H9 (cell line): ENCODE data around the gene DUS2. TPM values are rescaled to one million over a fixed set of nuclear protein-coding genes. Genes with fewer than 3 reads are reported as not detected.

ENCODE experiments used
- DNase-seq: peaks from one replicate; pipeline ENCODE4 v3.0.0-alpha.2; 2017
- H2AFZ ChIP-seq: one replicate; pipeline ENCODE4 v1.6.1; 2013; ENCODE audit warnings: mild to moderate bottlenecking, low read length, control low read depth, moderate library complexity
- H2AK5ac ChIP-seq: 2 replicates; pipeline ENCODE4 v1.6.1; 2013; ENCODE audit warnings: low read length, control low read depth, mixed read lengths; ENCODE audit not compliant: insufficient read length
- H2BK120ac ChIP-seq: one replicate; pipeline ENCODE4 v1.6.1; 2013; ENCODE audit warnings: low read depth, mild to moderate bottlenecking, low read length, control low read depth, inconsistent platforms; ENCODE audit not compliant: poor library complexity, severe bottlenecking
- H2BK12ac ChIP-seq: 2 replicates; pipeline ENCODE4 v1.6.1; 2013; ENCODE audit warnings: low read length, control low read depth, mixed read lengths, low read depth; ENCODE audit not compliant: insufficient read length
- H2BK15ac ChIP-seq: 2 replicates; pipeline ENCODE4 v1.6.1; 2013; ENCODE audit warnings: low read depth, low read length, control low read depth
- H2BK20ac ChIP-seq: one replicate; pipeline ENCODE4 v1.6.1; 2013; ENCODE audit warnings: low read depth, mild to moderate bottlenecking, low read length, control low read depth, inconsistent platforms; ENCODE audit not compliant: poor library complexity, severe bottlenecking
- H2BK5ac ChIP-seq: 2 replicates; pipeline ENCODE4 v1.6.1; 2013; ENCODE audit warnings: low read length, control low read depth, mixed read lengths; ENCODE audit not compliant: insufficient read length
- H3K14ac ChIP-seq: 2 replicates; pipeline ENCODE4 v1.6.1; 2013; ENCODE audit warnings: low read length, control low read depth; ENCODE audit not compliant: insufficient read depth
- H3K18ac ChIP-seq: 2 replicates; pipeline ENCODE4 v1.6.1; 2013; ENCODE audit warnings: low read depth, mild to moderate bottlenecking, mixed read lengths, low read length, control low read depth; ENCODE audit not compliant: insufficient read length
- H3K23ac ChIP-seq: 2 replicates; pipeline ENCODE4 v1.6.1; 2013; ENCODE audit warnings: low read length, control low read depth, mixed read lengths, low read depth; ENCODE audit not compliant: insufficient read length
- H3K23me2 ChIP-seq: 2 replicates; pipeline ENCODE4 v1.6.1; 2013; ENCODE audit warnings: low read depth, mild to moderate bottlenecking, mixed read lengths, low read length, control low read depth; ENCODE audit not compliant: insufficient read length, poor library complexity, severe bottlenecking
- H3K27ac ChIP-seq: 2 replicates; pipeline ENCODE4 v1.5.1; 2013; ENCODE audit warnings: low read length, control low read depth, mixed read lengths, low read depth; ENCODE audit not compliant: insufficient read length
- H3K27me3 ChIP-seq: 2 replicates; pipeline ENCODE4 v1.6.1; 2013; ENCODE audit warnings: low read length, control low read depth, inconsistent platforms; ENCODE audit not compliant: insufficient read depth
- H3K4ac ChIP-seq: 2 replicates; pipeline ENCODE4 v1.6.1; 2013; ENCODE audit warnings: low read depth, mild to moderate bottlenecking, control low read depth, inconsistent platforms, low read length, moderate library complexity
- H3K4me1 ChIP-seq: 2 replicates; pipeline ENCODE4 v1.6.1; 2013; ENCODE audit warnings: low read length, control low read depth, inconsistent platforms; ENCODE audit not compliant: insufficient read depth
- H3K4me2 ChIP-seq: 2 replicates; pipeline ENCODE4 v1.6.1; 2013; ENCODE audit warnings: low read length, control low read depth, mixed read lengths; ENCODE audit not compliant: insufficient read length, insufficient read depth
- H3K56ac ChIP-seq: 2 replicates; pipeline ENCODE4 v1.6.1; 2013; ENCODE audit warnings: low read depth, mild to moderate bottlenecking, mixed read lengths, low read length, control low read depth; ENCODE audit not compliant: insufficient read length
- H3K79me1 ChIP-seq: 2 replicates; pipeline ENCODE4 v1.6.1; 2013; ENCODE audit warnings: low read depth, mild to moderate bottlenecking, moderate library complexity, low read length, control low read depth, inconsistent platforms; ENCODE audit not compliant: insufficient read depth, poor library complexity, severe bottlenecking
- H3K79me2 ChIP-seq: 2 replicates; pipeline ENCODE4 v1.6.1; 2013; ENCODE audit warnings: low read length, control low read depth, inconsistent platforms; ENCODE audit not compliant: insufficient read depth
- H3K9ac ChIP-seq: 2 replicates; pipeline ENCODE4 v1.6.1; 2013; ENCODE audit warnings: low read length, control low read depth, mixed read lengths; ENCODE audit not compliant: insufficient read length; ENCODE audit errors: extremely low read depth
- H3K9me3 ChIP-seq: one replicate; pipeline ENCODE4 v1.6.1; 2013; ENCODE audit warnings: low read depth, low read length, inconsistent platforms; ENCODE audit not compliant: control insufficient read depth
- H3T11ph ChIP-seq: one replicate; pipeline ENCODE4 v1.6.1; 2013; ENCODE audit warnings: mild to moderate bottlenecking, low read length, control low read depth, inconsistent platforms
- H4K20me1 ChIP-seq: one replicate; pipeline ENCODE4 v1.6.1; 2013; ENCODE audit not compliant: control insufficient read depth, insufficient read length, insufficient read depth
- H4K5ac ChIP-seq: 2 replicates; pipeline ENCODE4 v1.6.1; 2013; ENCODE audit warnings: low read depth, mild to moderate bottlenecking, mixed read lengths, low read length, control low read depth; ENCODE audit not compliant: insufficient read length
- H4K8ac ChIP-seq: replicated peaks from 2 replicates; pipeline ENCODE4 v1.6.1; 2013; ENCODE audit warnings: low read length, control low read depth, mixed read lengths, low read depth; ENCODE audit not compliant: insufficient read length
- H4K91ac ChIP-seq: 2 replicates; pipeline ENCODE4 v1.6.1; 2013; ENCODE audit warnings: low read depth, mild to moderate bottlenecking, moderate library complexity, mixed read lengths, low read length, control low read depth; ENCODE audit not compliant: insufficient read length
- H3K27ac Mint-ChIP-seq, 3 experiments: 2 replicates in 2 of 3; 3 replicates in 1 of 3; pipeline ENCODE4 v1.8.0; 2020 to 2021; ENCODE audit warnings: mixed read lengths in 3 of 3, mild to moderate bottlenecking in 1 of 3, moderate library complexity in 1 of 3
- H3K27me3 Mint-ChIP-seq: 2 replicates; pipeline ENCODE4 v1.8.0; 2021; ENCODE audit warnings: low read depth, mild to moderate bottlenecking, moderate library complexity, mixed read lengths
- H3K36me3 Mint-ChIP-seq, 3 experiments: 2 replicates in 2 of 3; 3 replicates in 1 of 3; pipeline ENCODE4 v1.8.0; 2020 to 2021; ENCODE audit warnings: low read depth in 3 of 3, mixed read lengths in 3 of 3; ENCODE audit not compliant: insufficient read depth in 1 of 3
- H3K4me1 Mint-ChIP-seq, 2 experiments: 2 replicates each; pipeline ENCODE4 v1.8.0; 2020; ENCODE audit warnings: mixed read lengths in 2 of 2
- H3K4me3 Mint-ChIP-seq, 2 experiments: 2 replicates in 1 of 2; 3 replicates in 1 of 2; pipeline ENCODE4 v1.8.0; 2020 to 2021; ENCODE audit warnings: mild to moderate bottlenecking in 2 of 2, mixed read lengths in 2 of 2, moderate library complexity in 1 of 2
- H3K9me3 Mint-ChIP-seq, 2 experiments: 2 replicates in 1 of 2; 3 replicates in 1 of 2; pipeline ENCODE4 v1.8.0; 2020; ENCODE audit warnings: mild to moderate bottlenecking in 2 of 2, mixed read lengths in 2 of 2, moderate library complexity in 1 of 2
- WGBS: extraction: QIAGEN DNeasy Blood & Tissue Kit; methylation state at CpG from one replicate; pipeline ENCODE4 v1.1.7; 2013; ENCODE audit warnings: missing lambda C conversion rate, low lambda C conversion rate, mixed read lengths; ENCODE audit not compliant: insufficient read length; ENCODE audit errors: extremely low coverage; 5-methylcytosine and 5-hydroxymethylcytosine counted together
- total RNA-seq: library from RNA; stranded (reverse); gene quantifications from 2 replicates; pipeline ENCODE4 v1.2.1, GENCODE V29; 2021
- TF ChIP-seq, protein P1 (sequence below): fragments of 200-600 bp; sonication (generic); conservative IDR thresholded peaks from 3 replicates; pipeline ENCODE4 v1.8.0; 2021; ENCODE audit warnings: antibody characterized with exemption, mild to moderate bottlenecking

Gene DUS2
- total RNA-seq, 1 experiment from 2014 or later: 28.5 TPM

- Histone ChIP-seq H4K20me1 (no peaks in the 10 kb centered on the region), H2BK120ac (no peak overlapping the region), H3K14ac (no peak overlapping the region), H3K56ac (no peak overlapping the region), H3K4me2 (no peak overlapping the region), H3K27ac (no peak overlapping the region), H3K23me2 (no peaks in the 10 kb centered on the region), H3K27me3 (no peaks in the 10 kb centered on the region), H4K5ac (no peak overlapping the region), H3K9me3 (no peaks in the 10 kb centered on the region), H3K23ac (no peak overlapping the region), H2AK5ac (no peak overlapping the region), H3K9ac (no peak overlapping the region), H2BK5ac (no peak overlapping the region), H3K4ac (no peak overlapping the region), H2AFZ (no peak overlapping the region), H4K91ac (no peak overlapping the region), H3T11ph (no peak overlapping the region), H3K79me2 (no peaks in the 10 kb centered on the region), H2BK20ac (no peak overlapping the region), H3K18ac (no peak overlapping the region), H2BK15ac (no peak overlapping the region), H3K79me1 (no peaks in the 10 kb centered on the region), H3K4me1 (no peaks in the 10 kb centered on the region), H4K8ac (no peak overlapping the region), H2BK12ac (no peak overlapping the region)
- no peak for DNase-seq
- H3K27me3 Mint-ChIP-seq: peaks cover 26% of the 10 kb centered on the region
- 0 out of 4 replicates have a peak, but pooled peaks cover 0 to 2% of the 10 kb centered on the region in 2 experiments for H3K4me1 Mint-ChIP-seq
- no CpG with 5 or more reads among the region's 8 CpGs for WGBS
- H3K36me3 Mint-ChIP-seq: no peaks in the 10 kb centered on the region; a peak in 1 of 7 replicates
- TF ChIP-seq, protein P1, sequence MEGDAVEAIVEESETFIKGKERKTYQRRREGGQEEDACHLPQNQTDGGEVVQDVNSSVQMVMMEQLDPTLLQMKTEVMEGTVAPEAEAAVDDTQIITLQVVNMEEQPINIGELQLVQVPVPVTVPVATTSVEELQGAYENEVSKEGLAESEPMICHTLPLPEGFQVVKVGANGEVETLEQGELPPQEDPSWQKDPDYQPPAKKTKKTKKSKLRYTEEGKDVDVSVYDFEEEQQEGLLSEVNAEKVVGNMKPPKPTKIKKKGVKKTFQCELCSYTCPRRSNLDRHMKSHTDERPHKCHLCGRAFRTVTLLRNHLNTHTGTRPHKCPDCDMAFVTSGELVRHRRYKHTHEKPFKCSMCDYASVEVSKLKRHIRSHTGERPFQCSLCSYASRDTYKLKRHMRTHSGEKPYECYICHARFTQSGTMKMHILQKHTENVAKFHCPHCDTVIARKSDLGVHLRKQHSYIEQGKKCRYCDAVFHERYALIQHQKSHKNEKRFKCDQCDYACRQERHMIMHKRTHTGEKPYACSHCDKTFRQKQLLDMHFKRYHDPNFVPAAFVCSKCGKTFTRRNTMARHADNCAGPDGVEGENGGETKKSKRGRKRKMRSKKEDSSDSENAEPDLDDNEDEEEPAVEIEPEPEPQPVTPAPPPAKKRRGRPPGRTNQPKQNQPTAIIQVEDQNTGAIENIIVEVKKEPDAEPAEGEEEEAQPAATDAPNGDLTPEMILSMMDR: no peak
- 0 out of 7 replicates have a peak overlapping the region, but pooled peaks of 1 of the 3 experiments have one; percentile 52 for H3K27ac Mint-ChIP-seq
- H3K9me3 Mint-ChIP-seq: no peaks in the 10 kb centered on the region
- no peak overlapping the region; a peak in 1 of 5 replicates for H3K4me3 Mint-ChIP-seq
Observed at GRCh38 chr16:67989322-67990017, 33.6 kb upstream of the DUS2 start.
